Measurements from ENCODE around the gene CHST5.
A peak's percentile ranks its signal among the peaks of the same experiment; 100 is the strongest.
"Not testable (repeated sequence)": the region's sequence is repeated elsewhere in the genome, so short reads cannot be mapped to it uniquely, and the experiment has no call there.

The CHST5 gene

GRCh38 chr16:75503801-75504200 lies 32.1 kb downstream of the CHST5 start:
- no peak overlapping the region for H3K27ac ChIP-seq (ENCODE audit: low read length)
- H3K4me1 ChIP-seq (ENCODE audit: control insufficient read depth, insufficient read depth, low read length): peaks cover 11% of the 10 kb centered on the region
- H3K36me3 ChIP-seq (ENCODE audit: control insufficient read depth in 2 of 2, insufficient read depth in 2 of 2, low read length in 2 of 2): no peaks in the 10 kb centered on the region
- no peak overlapping the region for H3K4me3 ChIP-seq (ENCODE audit: low read length in 2 of 2)
- H3K9me3 ChIP-seq (ENCODE audit: control insufficient read depth in 2 of 2, low read length in 2 of 2): no peaks in the 10 kb centered on the region
- no peak overlapping the region for H3K9ac ChIP-seq (ENCODE audit: low read length in 2 of 2)
- H3K27me3 ChIP-seq (ENCODE audit: control insufficient read depth in 1 of 2, insufficient read depth in 2 of 2, low read length in 2 of 2): no peaks in the 10 kb centered on the region

- peaks cover 16% of the 10 kb centered on the region for H3K4me1 ChIP-seq (ENCODE audit: control insufficient read depth, insufficient read depth, low read length)
- no peaks in the 10 kb centered on the region for H3K36me3 ChIP-seq (ENCODE audit: control insufficient read depth in 2 of 2, insufficient read depth in 2 of 2, low read length in 2 of 2)
- H3K27me3 ChIP-seq (ENCODE audit: control insufficient read depth in 1 of 2, insufficient read depth in 2 of 2, low read length in 2 of 2): no peaks in the 10 kb centered on the region
- H3K9ac ChIP-seq (ENCODE audit: low read length in 2 of 2): no peak overlapping the region
- no peak overlapping the region for H3K27ac ChIP-seq (ENCODE audit: low read length)
- H3K4me3 ChIP-seq (ENCODE audit: low read length in 2 of 2): no peak overlapping the region
- no peaks in the 10 kb centered on the region for H3K9me3 ChIP-seq (ENCODE audit: control insufficient read depth in 2 of 2, low read length in 2 of 2)
These were observed 32.8 kb downstream of the CHST5 start for GRCh38 chr16:75502916-75503605.

GRCh38 chr16:75501820-75502219 lies 34.1 kb downstream of the CHST5 start:
- not testable (repeated sequence) for H3K9me3 ChIP-seq (ENCODE audit: control insufficient read depth in 2 of 2, low read length in 2 of 2); H3K36me3 ChIP-seq (ENCODE audit: control insufficient read depth in 2 of 2, insufficient read depth in 2 of 2, low read length in 2 of 2); H3K9ac ChIP-seq (ENCODE audit: low read length in 2 of 2); H3K4me3 ChIP-seq (ENCODE audit: low read length in 2 of 2); H3K27me3 ChIP-seq (ENCODE audit: control insufficient read depth in 1 of 2, insufficient read depth in 2 of 2, low read length in 2 of 2)
- Histone ChIP-seq H3K4me1 (ENCODE audit: control insufficient read depth, insufficient read depth, low read length) (peaks cover 19% of the 10 kb centered on the region), H3K27ac (ENCODE audit: low read length) (peak overlapping the region; percentile 24)

DNA sequence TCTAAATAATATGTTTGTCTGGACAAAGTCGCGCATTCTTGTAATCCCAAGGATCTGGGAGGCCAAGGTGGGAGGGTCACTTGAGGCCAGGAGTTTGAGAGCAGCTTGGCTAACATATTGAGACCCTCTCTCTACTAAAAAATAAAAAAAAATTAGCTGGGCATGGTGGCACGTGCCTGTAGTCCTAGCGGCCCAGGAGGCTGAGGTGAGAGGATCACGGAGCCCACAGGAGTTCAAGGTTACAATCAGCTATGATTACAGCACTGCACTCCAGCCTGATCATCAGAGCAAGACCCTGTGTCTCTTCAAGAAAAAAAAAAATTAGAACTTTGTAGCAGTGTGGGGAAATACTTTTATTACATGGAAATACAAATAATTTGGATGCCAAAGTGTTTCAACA lies 34.5 kb downstream of the CHST5 start:
- H3K27ac ChIP-seq (ENCODE audit: low read length): peak overlapping the region; percentile 24
- H3K4me1 ChIP-seq (ENCODE audit: control insufficient read depth, insufficient read depth, low read length): peaks cover 19% of the 10 kb centered on the region
- no peaks in the 10 kb centered on the region for H3K9me3 ChIP-seq (ENCODE audit: control insufficient read depth in 2 of 2, low read length in 2 of 2)
- H3K36me3 ChIP-seq (ENCODE audit: control insufficient read depth in 2 of 2, insufficient read depth in 2 of 2, low read length in 2 of 2): no peaks in the 10 kb centered on the region
- no peak overlapping the region for H3K4me3 ChIP-seq (ENCODE audit: low read length in 2 of 2)
- no peaks in the 10 kb centered on the region for H3K27me3 ChIP-seq (ENCODE audit: control insufficient read depth in 1 of 2, insufficient read depth in 2 of 2, low read length in 2 of 2)
- H3K9ac ChIP-seq (ENCODE audit: low read length in 2 of 2): no peak overlapping the region

DNA sequence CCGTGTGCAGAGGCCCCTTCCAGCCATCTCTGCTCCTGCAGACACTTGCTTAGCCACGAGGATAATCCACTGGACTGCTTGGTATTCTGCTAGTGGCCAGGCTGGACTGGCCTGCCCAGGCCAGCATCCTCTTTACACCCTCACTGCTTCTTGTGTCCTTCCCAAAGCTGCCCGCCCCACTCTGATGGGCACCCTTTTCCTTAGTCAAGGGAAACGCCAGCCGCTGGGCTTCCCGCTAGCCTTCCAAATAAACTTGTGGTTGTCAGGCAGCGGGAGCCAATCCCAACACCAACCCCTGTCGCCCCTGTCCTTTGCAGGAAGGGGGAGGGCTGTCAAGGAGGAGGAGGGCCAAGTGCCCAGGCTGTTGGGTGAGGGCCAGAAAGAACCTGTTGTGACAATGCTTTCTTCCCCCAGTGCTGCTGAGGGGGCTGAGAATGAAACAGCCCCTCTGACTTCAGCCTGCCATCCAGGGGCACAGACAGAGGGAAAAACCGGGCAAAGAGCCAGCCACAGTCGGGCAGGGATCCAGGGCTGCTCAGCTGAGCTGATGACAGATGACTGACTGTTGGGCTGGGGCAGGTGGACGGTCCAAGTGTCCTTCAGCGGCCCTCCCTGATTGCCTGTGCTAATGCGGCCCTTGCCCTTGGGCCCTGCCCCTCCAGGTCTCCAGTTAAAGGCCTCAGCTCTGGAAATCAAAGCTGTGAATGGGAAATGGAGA lies 37.1 kb downstream of the CHST5 start:
- peak overlapping the region; percentile 37 for H3K27ac ChIP-seq (ENCODE audit: low read length)
- peaks cover 29% of the 10 kb centered on the region for H3K4me1 ChIP-seq (ENCODE audit: control insufficient read depth, insufficient read depth, low read length)

GRCh38 chr16:75497558-75497957 lies 38.4 kb downstream of the CHST5 start:
- no peak overlapping the region for H3K4me3 ChIP-seq (ENCODE audit: low read length in 2 of 2)
- peaks cover 29% of the 10 kb centered on the region for H3K4me1 ChIP-seq (ENCODE audit: control insufficient read depth, insufficient read depth, low read length)
- H3K9ac ChIP-seq (ENCODE audit: low read length in 2 of 2): no peak overlapping the region
- H3K27me3 ChIP-seq (ENCODE audit: control insufficient read depth in 1 of 2, insufficient read depth in 2 of 2, low read length in 2 of 2): no peaks in the 10 kb centered on the region
- H3K27ac ChIP-seq (ENCODE audit: low read length): no peak overlapping the region
- H3K36me3 ChIP-seq (ENCODE audit: control insufficient read depth in 2 of 2, insufficient read depth in 2 of 2, low read length in 2 of 2): no peaks in the 10 kb centered on the region
- no peaks in the 10 kb centered on the region for H3K9me3 ChIP-seq (ENCODE audit: control insufficient read depth in 2 of 2, low read length in 2 of 2)

More for the DNA sequence above, 37.1 kb downstream of the CHST5 start:
- H3K9me3 ChIP-seq (ENCODE audit: control insufficient read depth in 2 of 2, low read length in 2 of 2); H3K27me3 ChIP-seq (ENCODE audit: control insufficient read depth in 1 of 2, insufficient read depth in 2 of 2, low read length in 2 of 2); H3K4me3 ChIP-seq (ENCODE audit: low read length in 2 of 2); H3K36me3 ChIP-seq (ENCODE audit: control insufficient read depth in 2 of 2, insufficient read depth in 2 of 2, low read length in 2 of 2); H3K9ac ChIP-seq (ENCODE audit: low read length in 2 of 2): not testable (repeated sequence)

DNA sequence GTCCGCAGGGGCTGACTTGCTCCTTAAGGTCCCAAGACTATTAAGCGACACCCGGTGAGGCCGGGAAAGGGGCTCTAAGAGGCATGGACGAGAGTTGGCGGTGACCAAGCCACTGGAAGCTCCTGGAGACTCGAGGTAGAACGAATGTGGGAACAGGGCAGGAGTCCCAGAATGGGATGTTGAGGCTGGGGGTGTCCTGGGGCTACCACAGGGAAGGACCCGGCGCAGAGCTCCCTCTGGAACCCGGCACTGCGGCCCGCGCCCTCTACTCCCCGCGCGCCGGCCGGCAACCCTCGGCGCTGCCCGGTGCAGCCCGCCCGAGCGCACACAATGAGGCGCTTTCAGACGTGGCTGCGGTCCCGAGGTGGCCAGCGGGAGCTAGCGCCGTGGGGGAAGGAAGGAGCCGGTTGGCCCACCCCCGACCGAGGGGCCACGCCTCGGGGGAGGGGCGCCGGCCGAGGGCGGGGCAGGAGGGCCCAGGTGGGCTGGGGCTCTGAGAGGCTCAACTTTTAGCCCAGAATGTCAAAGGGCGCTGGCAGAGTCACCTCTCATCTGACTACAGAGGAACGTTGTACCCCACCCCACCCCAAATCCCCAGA lies 40.7 kb downstream of the CHST5 start, which contains the start of gene CHST6:
Gene CHST6 (minus strand): TSS at position 366 of the 599 bp plus-strand sequence. CDS start 15,613 bp downstream, outside the sequence.
- Histone ChIP-seq H3K4me3 (ENCODE audit: low read length in 2 of 2) (peak within 1 kb of the TSS; percentile 69 to 75), H3K4me1 (ENCODE audit: control insufficient read depth, insufficient read depth, low read length) (peaks cover 18% of the 10 kb centered on the region), H3K27me3 (ENCODE audit: control insufficient read depth in 1 of 2, insufficient read depth in 2 of 2, low read length in 2 of 2) (no peaks in the 10 kb centered on the region), H3K9ac (ENCODE audit: low read length in 2 of 2) (peak within 1 kb of the TSS; percentile 38 to 42), H3K9me3 (ENCODE audit: control insufficient read depth in 2 of 2, low read length in 2 of 2) (no peaks in the 10 kb centered on the region), H3K36me3 (ENCODE audit: control insufficient read depth in 2 of 2, insufficient read depth in 2 of 2, low read length in 2 of 2) (no peaks in the 10 kb centered on the region), H3K27ac (ENCODE audit: low read length) (no peak within 1 kb of the TSS)

DNA sequence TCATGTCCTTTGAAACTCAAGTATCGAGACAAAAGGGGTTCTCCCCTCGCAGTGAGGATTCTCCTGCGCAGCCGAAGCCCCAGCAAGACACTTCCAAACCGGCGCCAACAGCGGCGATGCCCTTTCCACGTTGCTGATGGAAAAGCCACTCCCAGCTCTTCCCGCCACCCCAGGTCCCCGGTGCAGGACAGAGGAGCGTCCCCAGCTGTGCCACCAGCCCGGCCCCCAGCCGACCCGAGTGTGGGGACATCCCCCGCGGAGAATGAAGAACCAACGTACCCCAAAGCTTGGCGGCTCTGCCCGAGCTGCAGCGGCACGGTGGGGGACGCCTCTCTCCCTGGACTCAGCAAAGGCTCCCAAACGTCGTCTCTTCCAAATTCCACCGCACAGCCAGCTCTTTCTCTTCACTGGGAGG lies 41.2 kb downstream of the CHST5 start:
- Histone ChIP-seq H3K36me3 (ENCODE audit: control insufficient read depth in 2 of 2, insufficient read depth in 2 of 2, low read length in 2 of 2) (no peaks in the 10 kb centered on the region), H3K27ac (ENCODE audit: low read length) (no peak overlapping the region), H3K9ac (ENCODE audit: low read length in 2 of 2) (peak overlapping the region; percentile 38 to 42), H3K27me3 (ENCODE audit: control insufficient read depth in 1 of 2, insufficient read depth in 2 of 2, low read length in 2 of 2) (no peaks in the 10 kb centered on the region), H3K4me3 (ENCODE audit: low read length in 2 of 2) (peak overlapping the region; percentile 69 to 75), H3K9me3 (ENCODE audit: control insufficient read depth in 2 of 2, low read length in 2 of 2) (no peaks in the 10 kb centered on the region), H3K4me1 (ENCODE audit: control insufficient read depth, insufficient read depth, low read length) (peaks cover 18% of the 10 kb centered on the region)

GRCh38 chr16:75494184-75494583 lies 41.7 kb downstream of the CHST5 start:
- Histone ChIP-seq H3K4me1 (ENCODE audit: control insufficient read depth, insufficient read depth, low read length) (peaks cover 18% of the 10 kb centered on the region), H3K9me3 (ENCODE audit: control insufficient read depth in 2 of 2, low read length in 2 of 2) (no peaks in the 10 kb centered on the region), H3K36me3 (ENCODE audit: control insufficient read depth in 2 of 2, insufficient read depth in 2 of 2, low read length in 2 of 2) (no peaks in the 10 kb centered on the region), H3K27ac (ENCODE audit: low read length) (no peak overlapping the region), H3K9ac (ENCODE audit: low read length in 2 of 2) (peak overlapping the region in 1 of 2 donors; percentile 13), H3K27me3 (ENCODE audit: control insufficient read depth in 1 of 2, insufficient read depth in 2 of 2, low read length in 2 of 2) (no peaks in the 10 kb centered on the region), H3K4me3 (ENCODE audit: low read length in 2 of 2) (peak overlapping the region; percentile 69 to 75)

DNA sequence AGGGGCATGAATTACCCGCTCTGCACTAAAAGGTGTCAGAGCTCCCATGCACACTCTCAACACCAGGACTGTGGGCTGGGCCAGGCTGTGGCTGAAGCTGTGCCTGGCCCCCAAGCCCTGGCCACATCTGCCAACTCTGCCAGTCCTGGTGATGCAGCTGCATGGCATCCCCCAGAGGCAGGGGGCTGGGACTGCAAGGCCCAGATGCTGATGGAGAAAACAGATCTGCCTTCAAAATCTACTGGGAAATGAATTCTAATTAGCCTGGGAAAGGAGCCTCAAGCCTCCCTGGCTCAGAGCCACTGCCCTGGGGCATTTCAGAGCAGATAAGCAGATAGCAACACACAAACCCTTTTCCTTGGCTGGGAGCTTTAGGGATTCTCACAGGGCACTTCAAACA lies 44.0 kb downstream of the CHST5 start:
- Histone ChIP-seq H3K9ac (ENCODE audit: low read length in 2 of 2) (no peak overlapping the region), H3K4me3 (ENCODE audit: low read length in 2 of 2) (no peak overlapping the region), H3K9me3 (ENCODE audit: control insufficient read depth in 2 of 2, low read length in 2 of 2) (no peaks in the 10 kb centered on the region), H3K4me1 (ENCODE audit: control insufficient read depth, insufficient read depth, low read length) (peaks cover 10% of the 10 kb centered on the region), H3K27me3 (ENCODE audit: control insufficient read depth in 1 of 2, insufficient read depth in 2 of 2, low read length in 2 of 2) (no peaks in the 10 kb centered on the region), H3K36me3 (ENCODE audit: control insufficient read depth in 2 of 2, insufficient read depth in 2 of 2, low read length in 2 of 2) (no peaks in the 10 kb centered on the region), H3K27ac (ENCODE audit: low read length) (no peak overlapping the region)
